ENCODE measurements around the gene PLA2G4F.

The PLA2G4F gene

DNA sequence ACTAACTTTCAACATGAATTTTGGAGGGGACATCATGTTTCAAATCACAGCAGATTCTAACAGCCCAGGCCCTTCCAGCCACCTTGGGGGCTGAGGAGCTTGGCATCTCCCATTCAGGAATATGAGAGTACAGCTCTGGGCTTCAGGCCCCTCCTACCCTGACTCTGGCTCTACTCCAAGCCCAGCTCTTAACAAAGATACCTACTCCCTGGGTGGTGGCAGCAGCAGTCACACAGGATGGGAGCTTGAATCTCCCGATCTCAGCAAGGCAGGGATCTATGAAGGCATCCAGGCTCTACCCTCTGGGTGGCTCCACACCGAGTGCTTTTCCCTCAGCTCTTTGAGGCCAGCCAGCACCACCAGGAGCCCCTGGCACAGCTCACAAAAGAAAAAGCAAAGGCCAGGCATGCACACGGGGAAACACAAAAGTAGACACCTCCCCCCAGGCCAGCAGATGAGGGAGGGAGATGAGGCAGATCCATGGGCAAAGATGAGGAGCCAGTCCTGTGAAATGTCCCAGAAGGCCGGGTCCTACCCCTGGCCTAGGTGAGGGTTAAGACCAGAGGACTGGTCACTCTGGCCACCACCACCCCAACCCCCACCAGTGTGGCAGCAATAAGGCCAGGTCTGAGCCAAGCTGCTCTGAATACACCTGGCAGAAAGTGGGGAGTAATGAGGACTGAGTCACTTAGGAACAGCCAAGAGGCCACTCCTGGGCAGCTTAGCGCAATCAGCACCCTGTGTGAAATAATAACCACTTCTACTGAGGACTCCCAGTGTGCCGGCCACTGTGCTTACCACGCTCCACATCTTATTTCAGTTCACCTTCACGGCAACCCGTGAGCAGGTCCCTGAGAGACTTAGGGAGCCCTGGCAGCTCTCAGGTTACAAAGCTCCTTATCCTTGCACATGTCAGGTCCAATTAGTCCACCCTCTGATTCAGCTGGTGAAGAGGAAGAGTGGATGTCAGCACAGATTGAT lies 24.3 kb downstream of the PLA2G4F start:
- DNase-seq (ENCODE audit: low read depth in 3 of 3) = no peak

DNA sequence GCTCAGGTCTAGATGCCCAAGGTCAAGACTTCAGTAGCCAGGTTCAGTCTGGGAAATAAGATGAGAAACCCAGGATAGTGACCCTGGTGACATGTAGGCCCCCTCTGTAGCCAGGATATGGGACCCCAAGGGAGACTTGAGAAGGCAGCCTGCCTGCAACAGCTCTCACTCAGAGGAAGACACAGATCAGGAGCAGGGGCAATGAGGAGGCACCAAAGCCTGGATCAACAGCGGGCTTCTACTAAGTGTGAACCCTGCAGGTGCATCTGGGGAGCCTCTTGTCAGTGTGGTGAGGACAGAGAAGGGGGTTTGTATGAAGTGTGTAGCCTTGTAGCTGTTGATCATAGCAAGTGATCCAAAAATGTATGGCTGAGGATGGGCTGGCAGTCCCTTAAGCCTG lies 25.4 kb downstream of the PLA2G4F start:
- DNase-seq (ENCODE audit: low read depth in 3 of 3) = no peak

DNA sequence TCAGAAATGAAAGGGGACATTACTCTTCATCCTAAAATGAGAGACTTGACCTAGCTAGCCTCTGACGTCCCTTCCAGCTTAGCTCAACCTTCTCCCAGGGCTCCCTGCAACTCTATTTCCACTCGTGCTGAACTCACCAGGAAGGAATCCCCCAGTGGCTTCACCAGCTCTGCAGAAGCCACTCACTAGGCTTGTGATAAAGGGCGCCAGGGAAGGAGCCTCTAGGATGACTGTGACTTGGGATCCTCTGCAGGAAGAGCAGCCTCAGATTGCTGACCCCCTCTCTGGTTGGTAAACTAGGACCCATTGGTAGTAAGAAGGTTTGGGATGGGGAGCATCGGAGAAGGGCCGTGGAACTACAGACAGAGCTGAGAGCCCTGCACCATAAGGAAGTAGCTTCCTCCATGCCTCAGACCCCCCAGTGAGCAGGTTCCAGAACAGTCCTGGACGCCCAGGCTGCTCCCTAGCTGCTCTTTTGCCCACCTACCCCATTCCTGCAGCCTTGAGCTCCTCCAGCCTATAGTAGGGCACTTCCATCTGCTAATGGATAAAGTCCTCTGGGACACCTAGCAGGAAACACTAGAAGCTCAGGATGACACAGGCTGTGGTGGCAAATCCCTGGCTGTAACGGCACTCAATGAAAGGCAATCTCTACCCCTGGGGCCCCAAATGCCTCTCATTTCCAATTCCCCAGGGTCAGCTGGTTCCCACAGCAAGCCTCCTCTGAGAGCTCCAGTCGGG lies 26.0 kb downstream of the PLA2G4F start:
- no peak for DNase-seq (ENCODE audit: low read depth in 3 of 3)

DNA sequence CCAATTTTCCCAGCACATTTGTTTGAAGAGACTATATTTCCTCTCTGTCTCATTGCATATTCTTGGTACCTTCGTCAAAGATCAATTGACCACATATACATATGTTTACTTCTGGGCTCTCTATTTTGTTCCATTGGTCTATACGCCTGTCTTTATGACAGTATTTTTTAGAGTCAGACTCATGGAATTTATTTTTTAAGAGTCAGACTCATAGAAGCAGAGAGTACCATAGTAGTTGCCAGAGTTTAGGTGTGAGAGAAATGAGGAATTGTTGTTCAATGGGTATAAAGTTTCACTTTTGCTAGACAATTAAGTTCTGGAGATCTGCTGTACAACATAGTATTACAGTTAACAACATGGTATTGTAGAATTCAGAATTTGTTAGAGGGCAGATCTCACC lies 27.1 kb downstream of the PLA2G4F start:
- DNase-seq (ENCODE audit: low read depth in 3 of 3) = no peak

DNA sequence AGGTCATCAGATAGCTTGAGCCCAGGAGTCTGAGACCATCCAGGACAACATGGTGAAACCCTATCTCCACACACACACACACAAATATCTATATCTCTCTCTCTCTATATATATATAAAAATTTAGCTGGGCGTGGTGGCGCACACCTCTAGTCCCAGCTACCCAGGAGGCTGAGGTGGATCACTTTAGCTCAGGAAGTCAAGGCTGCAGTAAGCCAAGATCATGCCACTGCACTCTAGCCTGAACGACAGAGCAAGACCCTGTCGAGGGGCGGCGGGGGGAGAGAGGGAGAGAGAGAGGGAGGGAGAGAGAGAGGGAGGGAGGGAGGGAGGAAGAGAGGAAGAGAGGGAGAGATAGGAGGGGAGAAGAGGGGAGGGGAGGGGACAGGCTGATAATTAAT lies 28.0 kb downstream of the PLA2G4F start:
- no peak for DNase-seq (ENCODE audit: low read depth in 3 of 3)

DNA sequence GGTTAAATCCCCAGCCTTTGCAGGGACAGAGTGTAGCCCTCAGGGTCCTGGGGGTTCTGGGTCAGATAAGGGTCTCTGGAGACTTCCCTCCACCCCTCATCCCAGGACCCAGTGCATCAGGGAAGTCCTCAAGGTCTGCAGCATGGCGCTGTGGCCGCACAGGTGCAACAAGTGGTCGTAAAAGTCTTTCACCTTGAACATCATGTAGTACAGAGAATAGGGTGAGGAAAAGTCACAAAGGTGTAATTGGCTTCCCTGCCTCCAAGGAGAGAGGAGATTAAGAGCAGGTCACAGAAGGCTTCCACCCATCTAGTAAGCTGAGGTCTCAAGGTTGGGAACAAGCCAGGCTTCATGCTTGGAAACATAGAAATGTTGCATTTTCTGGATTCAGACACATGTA lies 32.9 kb downstream of the PLA2G4F start:
- no peak for DNase-seq (ENCODE audit: low read depth in 3 of 3)

DNA sequence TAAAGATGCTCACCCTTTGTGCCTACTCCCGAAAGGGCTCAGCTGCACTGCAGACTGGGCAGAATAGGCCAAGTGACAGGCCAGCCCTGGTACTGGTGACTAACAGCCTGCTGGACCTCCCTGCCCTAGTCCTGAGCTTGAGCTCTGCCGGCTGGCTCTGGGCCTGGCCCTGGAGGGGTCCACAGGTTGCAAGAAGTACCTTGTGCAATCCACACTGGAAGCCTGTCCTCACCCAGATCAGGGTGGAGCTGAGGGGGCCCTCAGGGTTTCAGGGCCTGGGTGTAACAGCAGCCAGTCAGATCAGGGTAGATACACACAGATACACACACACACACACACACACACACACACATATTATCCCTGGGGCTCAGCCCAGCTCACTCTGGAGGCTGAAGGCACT lies 34.8 kb downstream of the PLA2G4F start:
- no peak for DNase-seq (ENCODE audit: low read depth in 3 of 3)

DNA sequence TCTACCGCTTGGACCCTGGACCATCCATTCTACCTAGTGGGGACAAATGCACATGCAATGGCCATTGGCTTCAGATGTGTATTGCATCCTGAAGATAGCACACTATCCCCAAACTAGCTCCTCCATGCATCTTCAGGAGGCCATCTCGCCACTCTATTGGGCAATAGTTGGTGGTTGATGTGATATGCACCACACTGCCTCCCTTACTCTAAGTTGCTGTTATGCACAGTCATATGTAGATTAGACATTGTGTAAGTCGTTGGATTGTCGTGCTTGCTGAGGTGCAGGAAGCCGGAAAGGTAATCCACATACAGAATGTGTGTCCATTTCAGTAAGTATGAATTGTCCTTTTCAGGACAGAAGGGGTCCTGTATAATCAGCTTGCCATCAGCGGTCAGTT lies 35.4 kb downstream of the PLA2G4F start:
- no peak for DNase-seq (ENCODE audit: low read depth in 3 of 3)

DNA sequence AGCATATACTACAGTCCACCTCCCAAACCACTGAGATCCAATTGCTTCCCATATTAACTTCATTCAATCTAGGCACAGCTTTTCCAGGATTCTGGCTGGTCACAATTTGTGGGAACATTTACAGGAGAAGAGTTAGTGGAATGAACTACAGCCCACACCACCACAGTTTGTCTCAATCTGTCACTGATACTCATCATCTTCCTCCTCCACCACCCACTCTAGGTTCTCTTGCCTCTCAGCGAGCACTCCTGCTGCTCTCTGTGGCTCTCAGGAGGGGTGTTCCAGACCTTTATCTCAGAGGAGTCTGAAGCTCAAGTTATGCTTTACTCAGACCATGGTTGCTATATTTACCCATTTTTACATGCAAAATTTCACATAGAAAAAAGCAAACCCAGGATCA lies 36.2 kb downstream of the PLA2G4F start:
- DNase-seq (ENCODE audit: low read depth in 3 of 3) = no peak

DNA sequence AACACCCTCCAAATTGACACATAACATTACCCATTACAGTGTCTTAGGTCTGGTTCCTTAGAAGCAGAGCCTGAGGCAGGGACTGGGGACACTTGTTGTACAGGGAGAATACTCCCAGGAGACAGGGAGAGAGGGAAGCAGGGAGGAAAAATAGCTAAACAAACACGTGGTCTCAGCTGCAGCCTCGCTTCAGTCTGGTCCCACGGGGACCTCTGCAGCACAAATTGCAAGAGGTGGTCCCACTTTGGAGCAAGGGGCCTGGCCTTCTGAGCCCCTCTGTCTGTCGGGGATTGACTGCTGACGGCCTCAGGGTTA lies 37.0 kb downstream of the PLA2G4F start:
- no peak for DNase-seq (ENCODE audit: low read depth in 3 of 3)

DNA sequence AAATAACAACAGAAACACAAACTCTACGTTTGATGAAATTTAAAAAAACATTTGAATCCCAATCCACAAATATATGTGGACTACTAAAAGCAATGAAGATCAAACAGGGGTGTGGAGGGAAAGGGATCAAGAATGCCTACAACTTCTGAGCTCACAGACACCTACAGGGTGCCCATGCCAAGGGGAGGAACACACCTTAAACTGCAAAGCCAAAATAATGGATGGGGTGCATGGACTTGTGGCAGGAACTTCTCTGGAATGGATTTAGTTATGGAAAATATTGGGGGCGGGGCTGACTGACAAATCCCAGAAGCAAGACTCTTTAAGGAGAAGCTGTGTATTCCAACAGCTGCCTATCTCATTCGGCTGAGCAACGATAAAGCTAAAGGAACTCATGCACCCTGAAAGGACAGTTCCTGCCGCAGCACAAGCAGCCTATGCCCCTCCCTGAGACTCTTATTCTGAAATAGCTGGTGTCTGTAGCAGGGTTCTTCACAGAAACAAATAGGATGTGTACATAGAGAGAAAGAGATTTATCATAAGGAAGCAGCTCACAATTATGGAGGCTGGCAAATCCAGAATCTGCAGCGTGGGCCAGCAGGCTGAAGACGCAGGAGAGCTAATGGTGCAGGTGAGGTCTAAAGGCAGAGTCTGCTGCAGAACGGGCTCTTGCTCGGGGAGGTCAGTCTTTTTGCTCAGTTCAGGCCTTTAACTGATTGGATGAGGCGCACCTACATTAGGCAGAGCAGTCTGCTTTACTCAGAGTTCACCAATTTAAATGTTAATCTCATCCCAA lies 37.6 kb downstream of the PLA2G4F start:
- DNase-seq (ENCODE audit: low read depth in 3 of 3) = no peak

DNA sequence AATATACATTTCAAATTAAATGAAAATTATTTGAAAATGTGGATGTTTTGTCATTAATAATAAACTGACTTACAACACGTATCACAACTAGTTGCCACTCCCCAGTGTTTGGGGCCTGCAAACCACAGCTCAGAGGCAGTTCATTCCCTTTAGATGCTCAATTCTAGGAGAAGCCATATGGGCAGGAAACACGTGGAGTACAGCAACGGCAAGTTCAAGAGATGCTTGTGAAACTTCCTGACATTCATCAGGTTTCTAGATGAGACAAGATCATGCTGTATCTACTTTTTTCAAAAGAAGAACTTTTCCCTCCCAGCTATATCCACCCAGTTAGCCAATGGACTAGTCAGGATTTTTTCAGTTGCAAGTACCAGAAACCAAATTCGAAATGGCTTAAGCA lies 44.5 kb downstream of the PLA2G4F start:
- no peak for DNase-seq (ENCODE audit: low read depth in 3 of 3)

DNA sequence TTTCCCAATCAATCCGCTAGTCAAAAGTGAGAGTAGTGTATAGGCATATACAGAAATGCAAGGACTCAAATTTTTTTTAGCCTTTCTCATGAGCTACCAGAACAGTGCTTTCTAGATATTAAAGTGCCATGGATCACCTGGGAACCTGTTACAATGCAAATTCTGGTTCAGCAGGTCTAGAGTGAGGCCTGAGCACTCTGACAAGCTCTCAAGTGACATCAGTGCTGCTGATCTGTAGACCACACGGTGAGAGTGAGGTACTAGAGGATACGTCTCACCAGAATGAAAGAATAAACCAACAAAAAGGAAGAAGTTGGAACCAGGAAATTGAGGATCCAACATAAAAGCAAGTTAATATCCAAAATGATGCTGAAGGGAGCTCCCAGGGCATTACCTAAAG lies 46.1 kb downstream of the PLA2G4F start:
- no peak for DNase-seq (ENCODE audit: low read depth in 3 of 3)

DNA sequence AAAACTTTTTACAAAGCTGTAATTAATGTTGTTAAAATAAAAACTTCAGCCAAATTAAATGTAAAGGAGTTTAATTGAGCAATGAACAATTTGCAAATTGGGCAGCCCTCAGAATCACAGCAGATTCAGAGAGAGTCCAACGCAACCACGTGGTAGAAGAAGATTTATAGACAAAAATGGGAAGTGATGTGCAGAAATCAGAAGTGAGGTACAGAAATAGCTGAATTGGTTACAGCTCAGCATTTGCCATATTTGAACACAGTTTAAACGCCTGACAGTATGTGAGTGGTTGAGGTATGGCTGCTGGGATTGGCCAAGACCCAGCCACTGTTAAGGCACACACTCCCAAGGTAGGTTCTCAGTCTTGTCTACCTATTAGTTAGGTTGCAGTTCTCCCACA lies 47.6 kb downstream of the PLA2G4F start:
- no peak for DNase-seq (ENCODE audit: low read depth in 3 of 3)

DNA sequence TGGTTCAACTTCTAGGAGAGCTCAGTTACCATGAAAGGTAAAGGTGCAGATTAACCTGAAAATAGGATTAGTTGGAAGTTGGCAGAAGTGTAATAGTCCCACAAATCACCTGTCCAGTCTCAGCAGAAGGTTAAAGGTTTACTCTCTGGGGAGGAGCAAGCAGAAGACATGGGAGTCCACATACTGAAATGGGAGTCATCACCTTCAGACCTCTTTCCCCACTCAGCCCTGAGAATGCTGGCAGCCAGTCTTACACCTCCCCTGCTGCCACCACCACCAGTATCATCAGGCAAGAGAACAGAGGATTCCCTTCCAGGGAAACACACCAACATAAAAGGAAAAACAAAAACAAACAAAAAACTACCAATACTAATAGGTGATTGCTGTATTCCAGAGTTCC lies 48.2 kb downstream of the PLA2G4F start:
- no peak for DNase-seq (ENCODE audit: low read depth in 3 of 3)

DNA sequence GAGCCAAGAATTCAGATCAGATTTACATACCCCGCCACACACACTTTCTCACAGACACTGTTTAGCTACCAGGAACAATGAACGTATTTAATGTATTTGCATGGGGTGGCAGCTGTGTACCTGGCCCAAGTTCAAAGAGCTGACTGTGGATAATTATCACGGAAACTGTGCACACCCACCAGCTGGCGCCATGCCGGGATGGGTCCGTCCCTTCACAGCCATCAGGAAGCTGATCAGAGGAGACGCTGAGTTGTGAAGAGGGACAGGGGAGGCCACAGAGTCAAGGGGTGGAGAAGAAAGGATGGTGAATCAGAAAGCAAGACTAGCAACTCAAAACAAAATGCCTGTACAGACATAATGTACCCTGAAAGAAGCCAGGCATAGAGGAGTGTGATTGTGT lies 49.0 kb downstream of the PLA2G4F start:
- DNase-seq (ENCODE audit: low read depth in 3 of 3) = peak in 1 of 3 experiments; percentile 50

DNA sequence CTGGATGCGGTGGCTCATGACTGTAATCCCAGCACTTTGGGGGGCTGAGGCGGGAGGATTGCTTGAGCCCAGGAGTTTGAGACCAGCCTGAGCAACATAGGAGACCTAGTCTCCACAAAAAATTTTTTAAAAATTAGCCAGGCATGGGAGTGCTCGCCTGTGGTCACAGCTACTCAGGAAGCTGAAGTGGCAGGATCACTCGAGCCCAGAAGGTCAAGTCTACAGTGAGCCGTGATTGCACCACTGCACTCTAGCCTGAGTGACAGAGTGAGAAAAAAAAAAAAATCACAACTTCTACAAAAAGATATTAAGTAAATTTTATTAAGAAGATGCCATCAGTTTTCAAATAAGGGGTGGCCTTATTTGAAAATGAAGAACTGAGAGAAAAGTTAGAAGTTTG lies 50.1 kb downstream of the PLA2G4F start:
- DNase-seq (ENCODE audit: low read depth in 3 of 3) = no peak

DNA sequence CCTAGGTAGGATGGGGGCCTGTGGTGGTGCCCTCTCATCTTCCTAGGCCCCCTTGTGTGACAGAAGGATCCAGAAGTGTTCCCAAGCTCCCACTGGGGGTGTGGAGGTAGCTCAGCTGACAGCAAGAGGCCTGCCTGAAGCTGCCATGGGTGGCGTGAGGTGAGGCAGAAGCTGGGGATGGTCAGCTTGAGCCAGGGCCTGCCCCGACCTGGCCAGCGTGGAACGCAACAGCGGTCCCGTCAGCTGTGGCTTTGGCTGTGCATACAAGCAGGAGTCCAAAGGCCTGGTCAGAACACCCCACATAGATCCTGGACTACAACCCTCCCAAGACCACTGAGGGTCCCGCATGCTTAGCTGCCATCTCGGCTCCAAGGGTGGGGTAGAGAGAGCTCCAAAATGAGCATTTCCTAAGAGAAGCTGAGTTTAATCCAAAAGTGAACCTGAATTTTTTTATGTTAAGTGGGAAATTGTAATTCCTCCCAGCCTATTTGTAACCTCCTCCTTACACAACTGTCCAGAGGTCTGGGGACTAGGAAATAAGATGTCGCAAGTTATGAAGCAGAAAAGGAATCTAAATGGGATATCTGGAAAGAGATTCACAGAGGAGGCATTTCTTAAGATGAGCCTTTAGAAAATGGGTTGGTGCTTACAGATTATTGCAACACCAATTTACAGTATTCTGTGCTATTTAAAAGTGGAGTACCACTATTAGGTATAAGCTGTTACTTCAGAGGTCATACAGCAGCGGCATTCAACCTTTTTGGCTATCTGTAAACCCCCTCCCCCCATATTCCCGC lies 52.1 kb downstream of the PLA2G4F start:
- DNase-seq (ENCODE audit: low read depth in 3 of 3) = no peak

DNA sequence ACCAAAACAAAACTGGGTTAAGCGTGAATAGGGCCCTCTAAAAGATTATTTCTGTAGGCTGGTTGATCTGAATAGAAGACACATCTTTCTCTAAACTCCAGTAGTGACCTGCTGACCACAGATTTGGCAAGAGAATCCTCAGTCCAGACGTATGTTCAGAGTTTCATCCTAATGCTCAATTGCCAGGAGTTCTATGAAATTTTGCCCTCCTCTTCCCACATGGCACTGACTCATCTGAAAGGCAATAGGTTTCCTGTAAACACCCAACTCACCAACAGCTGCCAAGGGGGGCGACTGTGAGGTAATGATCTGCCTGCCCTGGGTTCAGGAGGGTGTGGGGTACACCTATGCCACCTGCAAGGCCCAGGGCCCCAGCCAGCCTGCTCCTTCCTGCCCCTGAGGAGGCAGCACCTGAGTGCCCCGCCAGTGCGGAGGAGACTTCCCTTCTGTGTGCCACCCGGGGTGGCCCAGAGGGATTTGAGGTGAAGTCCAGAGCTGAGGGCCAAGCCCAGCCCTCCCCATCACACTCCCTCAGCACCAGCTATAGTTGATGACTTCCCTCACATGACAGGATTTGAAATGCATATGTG lies 53.7 kb downstream of the PLA2G4F start:
- no peak for DNase-seq (ENCODE audit: low read depth in 3 of 3)

DNA sequence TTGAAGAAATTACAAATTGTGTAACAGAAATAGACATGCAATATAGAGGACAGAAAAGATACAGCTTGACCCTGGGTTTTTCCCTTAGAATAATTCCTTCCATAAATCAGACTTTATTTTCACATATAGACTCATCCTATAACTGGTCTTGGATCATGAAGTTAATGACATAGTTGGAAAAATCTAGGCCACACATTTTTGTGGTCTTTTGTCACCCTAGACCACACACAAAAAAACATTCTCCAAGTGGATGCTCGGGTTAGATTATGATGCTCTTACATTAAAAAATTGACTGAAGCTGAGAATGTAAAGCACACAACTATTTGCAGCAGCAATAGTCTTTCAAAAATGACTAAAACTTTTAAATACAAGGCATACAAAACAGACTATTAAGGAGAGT lies 54.6 kb downstream of the PLA2G4F start:
- DNase-seq (ENCODE audit: low read depth in 3 of 3) = no peak
